HG02610 (cell line): ENCODE results near the gene CENPV.
"Not testable (repeated sequence)": the region's sequence is repeated elsewhere in the genome, so short reads cannot be mapped to it uniquely, and the experiment has no call there.

Experiments used
- ATAC-seq: cut with Tn5 transposase; IDR thresholded peaks from one replicate; pipeline ENCODE4 v1.9.1; 2021; ENCODE audit warnings: mild to moderate bottlenecking, moderate library complexity; ENCODE audit not compliant: unreplicated experiment

The CENPV gene

DNA sequence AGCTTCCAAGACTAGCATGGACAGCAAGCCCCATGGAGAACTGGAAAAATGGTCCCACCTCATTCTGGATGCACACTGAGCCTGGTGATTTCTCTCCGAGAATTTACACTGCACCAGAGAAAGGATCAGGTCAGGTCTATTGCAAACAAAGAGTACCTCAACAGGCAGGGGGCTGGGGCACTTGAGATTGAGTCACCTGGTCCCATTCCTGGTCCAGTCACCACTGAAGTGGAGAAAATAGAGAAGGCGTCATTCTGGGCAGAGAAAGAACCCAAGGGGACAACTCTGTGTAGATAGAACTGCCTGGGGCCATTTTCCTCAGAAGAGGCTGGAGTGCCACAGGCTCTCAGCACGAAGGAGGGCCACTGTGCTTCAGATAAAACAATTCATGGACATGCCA, 38.4 kb downstream of the CENPV start:
- ATAC-seq = no peak

DNA sequence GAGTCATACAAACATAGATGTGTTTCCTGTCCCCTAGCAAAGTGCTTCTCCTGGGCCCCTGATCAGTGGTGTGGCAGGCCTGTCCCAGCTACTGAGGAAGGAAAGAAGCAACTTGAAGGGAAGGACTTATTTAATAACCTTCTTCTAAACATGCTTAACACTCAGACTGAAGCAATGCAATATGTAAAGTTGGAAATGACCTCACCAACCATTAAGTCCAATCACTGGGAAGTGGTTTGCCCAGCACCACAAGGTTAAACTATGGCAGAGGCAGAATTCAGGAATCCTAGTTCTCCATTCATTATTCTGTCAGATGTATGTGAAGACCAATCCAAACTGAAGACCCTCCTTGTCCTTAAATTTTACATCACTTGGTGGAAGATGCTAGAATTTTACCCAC, 39.1 kb downstream of the CENPV start:
- ATAC-seq = no peak

DNA sequence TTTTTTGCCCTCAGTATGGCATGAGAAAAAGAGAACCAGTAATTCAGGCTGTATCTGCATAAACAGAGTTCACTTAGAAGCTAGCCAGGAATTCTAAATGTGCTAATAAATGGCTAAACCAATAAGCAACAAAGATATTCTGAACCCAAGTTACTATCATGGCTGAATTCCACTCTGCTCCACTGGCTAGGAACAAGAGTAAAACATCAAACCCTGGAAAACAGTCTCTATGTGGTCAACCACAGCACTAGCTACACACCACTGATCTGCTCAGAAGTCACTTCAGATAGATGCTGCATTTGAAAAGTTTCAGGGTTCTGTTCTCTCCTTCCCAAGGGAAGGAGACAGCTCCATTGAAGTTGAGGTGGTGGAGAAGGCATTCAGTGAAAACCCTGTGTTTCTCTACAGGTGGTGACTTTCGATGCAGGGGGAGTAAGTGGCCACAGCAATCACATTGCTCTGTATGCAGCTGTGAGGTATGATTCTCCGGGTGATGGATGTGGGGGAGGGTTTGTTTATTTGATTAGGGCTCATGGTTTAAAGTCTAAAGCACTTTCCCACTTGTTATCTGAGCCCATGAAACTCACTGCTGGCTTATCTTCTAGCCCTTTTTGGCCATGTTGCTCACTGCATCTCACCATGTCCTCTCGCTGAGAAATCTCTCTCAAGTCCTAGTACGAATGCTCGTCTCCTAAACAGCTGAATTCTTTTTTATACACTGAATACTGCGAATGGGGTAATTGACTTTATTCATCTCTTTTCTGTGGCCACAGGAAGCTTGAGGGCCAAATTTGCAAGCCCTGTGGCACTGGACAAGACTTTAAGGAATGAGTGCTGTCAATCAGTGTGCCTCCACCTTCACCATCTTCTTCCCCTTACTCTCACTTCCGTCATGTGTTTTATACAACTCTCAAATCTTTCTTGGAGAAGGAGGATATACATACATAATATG, 39.9 kb downstream of the CENPV start:
- no peak for ATAC-seq

DNA sequence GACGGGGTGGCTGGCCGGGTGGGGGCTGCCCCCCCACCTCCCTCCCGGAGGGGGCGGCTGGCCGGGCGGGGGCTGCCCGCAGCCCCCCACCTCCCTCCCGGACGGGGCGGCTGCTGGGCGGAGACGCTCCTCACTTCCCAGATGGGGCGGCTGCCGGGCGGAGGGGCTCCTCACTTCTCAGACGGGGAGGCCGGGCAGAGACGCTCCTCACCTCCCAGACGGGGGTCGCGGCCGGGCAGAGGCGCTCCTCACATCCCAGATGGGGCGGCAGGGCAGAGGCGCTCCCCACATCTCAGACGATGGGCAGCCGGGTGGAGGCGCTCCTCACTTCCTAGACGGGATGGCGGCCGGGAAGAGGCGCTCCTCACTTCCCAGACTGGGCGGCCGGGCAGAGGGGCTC, 41.2 kb downstream of the CENPV start:
- ATAC-seq = not testable (repeated sequence)

DNA sequence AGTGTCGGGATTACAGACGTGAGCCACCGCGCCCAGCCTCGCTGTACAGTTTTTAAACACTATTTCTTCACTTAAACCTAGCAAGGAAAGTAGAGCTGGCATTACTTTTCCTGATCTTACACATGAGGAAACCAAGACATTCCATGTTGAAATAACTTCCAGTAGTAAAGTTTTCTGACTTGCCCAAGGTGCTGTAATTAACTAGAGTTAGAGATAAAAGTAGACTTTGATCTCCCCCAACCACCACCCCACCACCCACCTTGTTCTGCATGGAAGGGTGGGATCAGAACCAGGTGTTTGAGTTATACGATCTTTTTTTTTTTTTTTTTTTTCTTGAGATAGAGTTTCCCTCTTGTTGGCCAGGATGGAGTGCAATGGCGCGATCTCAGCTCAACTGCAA, 47.1 kb downstream of the CENPV start:
- no peak for ATAC-seq

DNA sequence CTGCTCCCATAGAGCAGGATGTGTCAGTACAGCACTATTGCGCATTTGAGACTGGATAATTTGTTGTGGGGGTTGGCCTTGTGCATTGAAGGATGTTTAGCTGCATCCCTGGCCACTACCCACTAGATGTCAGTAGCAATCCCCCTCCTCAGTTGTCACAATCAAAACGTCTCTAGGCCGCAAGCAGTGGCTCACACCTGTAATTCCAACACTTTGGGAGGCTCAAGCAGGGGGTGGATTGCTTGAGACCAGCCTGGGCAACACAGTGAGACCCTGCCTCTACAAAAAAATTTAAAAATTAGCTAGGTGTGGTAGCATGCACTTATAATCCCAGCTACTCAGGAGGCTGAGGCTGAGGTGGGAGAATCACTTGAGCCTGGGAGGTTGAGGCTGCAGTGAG, 48.4 kb downstream of the CENPV start:
- ATAC-seq = no peak

DNA sequence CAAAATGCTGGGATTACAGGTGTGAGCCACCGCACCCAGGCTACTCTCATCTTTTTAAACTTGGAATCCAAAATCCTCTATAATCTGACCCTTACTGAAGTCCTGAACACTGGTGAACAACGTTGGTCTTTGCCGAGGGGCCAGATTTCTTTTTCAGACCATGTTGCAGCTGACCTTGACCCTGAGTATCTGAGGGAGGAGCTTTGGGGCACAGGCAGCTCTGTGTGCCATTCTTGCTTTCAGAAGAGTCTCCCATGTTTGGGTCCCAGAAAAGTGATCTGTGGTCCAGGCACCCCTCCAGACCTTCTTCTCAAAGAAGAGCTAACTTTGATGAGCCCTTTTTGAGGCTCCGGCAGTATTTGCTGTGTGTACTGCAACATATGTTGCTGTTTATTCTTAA, 50.4 kb downstream of the CENPV start:
- no peak for ATAC-seq

DNA sequence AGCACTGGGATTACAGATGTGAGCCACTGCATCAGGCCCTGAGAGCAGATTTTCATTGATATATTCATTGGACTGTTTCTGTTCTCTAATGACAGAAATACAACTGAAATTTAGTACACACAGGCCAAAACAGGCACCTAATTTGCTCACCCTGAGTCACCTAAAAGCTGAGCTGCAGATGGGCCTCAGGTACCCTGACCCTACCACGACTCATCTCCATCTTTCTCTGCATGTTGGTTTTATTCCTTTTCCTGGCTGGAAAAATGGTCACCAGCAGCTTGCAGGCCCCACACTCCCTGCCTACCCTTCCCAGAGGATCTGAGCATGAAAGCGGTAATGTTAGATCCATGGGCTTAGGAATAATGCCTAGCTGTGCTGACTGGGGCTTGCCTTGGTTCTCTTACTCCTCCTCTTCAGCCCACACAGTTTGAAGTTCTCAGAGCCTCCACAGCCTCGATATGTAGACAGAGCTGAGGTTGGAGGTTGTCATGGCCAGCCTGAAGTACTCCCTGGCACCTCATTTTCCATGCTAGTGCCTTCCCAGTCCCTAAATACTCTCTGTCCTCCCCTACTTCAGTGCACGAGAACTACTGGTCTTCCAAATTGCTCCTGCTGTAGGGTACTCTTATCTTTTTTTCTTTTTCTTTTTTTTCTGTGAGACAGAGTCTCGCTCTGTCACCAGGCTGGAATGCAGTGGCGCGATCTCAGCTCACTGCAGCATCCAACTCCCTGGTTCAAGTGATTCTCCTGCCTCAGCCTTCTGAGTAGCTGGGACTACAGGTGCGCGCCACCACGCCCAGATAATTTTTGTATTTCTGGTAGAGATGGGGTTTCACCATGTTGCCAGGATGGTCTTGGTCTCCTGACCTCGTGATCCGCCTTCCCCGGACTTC, 51.1 kb downstream of the CENPV start:
- no peak for ATAC-seq

DNA sequence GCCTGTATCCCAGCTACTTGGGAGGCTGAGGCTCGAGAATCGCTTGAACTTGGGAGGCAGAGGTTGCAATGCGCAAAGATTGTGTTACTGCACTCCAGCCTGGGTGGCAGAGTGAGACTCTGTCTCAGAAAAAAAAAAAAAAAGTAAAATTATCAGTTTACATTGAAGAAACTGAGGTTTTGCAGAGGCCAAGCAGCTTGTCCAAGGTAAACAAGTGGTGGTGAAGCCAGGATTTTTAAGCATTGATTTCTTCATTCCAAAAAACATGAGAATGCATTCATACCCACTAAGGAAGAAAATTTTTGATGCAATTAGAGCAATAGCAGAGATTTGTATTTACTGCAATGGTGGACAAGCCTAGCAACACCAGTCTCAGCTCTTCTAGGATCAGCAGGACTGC, 52.7 kb downstream of the CENPV start:
- ATAC-seq = no peak

DNA sequence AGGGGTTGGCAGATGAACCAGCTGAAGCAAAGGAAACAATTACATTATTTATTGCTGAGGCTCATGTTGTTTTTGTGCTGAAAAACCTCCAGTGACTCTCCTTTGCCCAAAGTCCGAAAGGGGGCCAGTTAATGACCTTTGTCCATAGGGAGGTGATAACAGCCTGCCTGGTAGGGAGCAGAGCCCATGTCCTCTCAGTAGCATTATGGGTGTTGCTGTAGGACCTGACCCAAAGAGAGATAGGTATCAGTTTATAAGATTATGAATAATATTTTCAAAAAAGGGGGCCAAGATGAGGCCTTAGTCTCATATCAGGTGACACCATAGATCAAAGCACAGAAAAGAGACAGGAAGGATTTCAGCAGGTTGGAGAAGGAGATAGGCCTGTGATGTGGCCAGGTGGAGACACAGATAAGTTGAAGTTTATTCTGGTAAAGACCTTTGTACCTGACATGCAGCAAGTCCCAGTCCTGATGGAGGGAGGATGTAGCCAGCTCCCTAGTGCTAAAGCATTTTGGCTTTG, 55.1 kb downstream of the CENPV start:
- no peak for ATAC-seq

DNA sequence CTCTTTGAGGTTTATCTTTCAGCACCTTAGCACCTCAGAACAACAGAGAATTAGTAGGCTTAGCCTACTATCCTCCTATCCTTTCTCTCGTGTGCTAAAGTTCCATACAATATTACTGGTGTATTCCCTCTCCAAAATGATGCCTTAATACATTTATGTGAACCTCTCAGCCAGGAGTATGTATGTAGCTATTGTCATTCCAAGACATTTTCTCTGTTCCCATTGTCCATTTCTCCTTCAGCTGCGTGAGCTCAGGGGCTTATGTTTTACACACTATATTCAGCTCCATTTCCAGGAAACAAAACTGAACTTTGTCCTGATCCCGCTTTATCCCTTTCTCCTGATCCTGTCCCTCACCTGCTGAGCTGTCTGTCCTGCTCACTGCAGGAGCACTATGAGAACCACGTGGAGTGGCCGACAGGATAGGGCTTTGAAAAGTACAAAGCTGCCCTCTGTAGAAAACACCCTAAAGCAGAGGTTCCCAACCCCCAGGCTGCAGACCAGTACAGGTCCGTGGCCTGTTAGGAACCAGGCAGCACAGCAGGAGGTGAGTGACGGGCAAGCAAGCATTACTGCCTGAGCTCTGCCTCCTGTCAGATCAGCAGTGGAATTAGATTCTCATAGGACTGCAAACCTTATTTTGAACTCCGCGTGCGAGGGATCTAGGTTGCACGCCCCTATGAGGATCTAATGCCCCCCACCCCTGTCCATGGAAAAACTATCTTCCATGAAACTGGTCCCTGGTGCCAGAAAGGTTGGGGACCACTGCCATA, 55.7 kb downstream of the CENPV start:
- ATAC-seq = no peak

DNA sequence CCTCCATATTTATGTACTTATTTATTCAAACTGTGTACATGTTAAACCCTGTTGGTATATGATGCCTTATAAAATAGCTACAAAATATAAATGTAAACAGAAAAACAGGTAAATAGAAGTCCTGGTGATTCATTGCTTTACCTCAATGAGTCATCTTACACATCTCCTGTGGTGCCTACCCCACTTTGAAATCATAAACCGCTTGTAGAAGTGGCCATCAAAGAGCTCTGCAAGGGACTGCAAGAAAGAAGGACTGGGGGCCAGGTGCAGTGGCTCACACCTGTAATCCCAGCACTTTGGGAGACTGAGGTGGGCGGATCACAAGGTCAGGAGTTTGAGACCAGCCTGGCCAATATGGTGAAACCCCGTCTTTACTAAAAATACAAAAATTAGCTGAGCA, 57.2 kb downstream of the CENPV start:
- ATAC-seq = not testable (repeated sequence)

DNA sequence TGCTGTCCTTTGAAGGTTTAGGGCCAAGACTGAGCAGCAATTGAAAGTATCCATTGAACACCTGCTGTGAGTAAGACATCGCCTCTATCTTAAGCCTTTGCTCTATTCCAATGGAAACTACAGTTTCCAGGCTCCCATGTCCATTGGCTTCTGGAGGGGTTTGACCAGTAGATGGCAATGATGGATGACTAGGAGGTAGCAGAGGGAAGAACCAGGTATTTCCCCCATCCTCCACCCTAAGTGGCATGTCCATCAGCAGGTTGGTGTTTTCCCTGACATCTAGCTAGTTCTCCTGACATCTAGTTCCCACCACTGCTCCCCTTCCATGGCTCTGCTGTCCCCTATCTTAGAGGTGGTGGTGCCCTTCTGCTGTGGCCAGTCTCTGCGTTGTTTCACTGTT, 58.7 kb downstream of the CENPV start:
- ATAC-seq = no peak

DNA sequence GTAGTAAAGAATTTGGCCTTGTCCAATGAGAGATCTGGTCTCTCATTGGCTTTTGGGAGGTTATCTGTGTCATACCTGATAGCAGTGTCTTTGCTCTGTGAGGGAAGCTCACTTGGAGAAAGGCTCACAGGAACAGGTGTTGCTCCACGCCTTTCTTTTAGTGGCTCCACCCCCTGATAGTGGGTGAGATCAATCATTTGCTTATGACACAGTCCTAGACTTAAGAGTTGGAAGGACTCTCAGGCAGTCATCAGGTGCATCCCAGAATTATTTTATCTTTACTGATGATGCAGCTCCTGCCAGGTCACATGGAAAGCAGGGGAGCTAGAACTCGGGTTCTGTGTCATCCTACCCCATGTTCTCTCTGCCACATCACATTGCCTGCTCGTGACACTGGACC, 59.3 kb downstream of the CENPV start:
- no peak for ATAC-seq
